GM12892 (cell line): ENCODE data around the gene BMERB1.
"Not testable (repeated sequence)": the region's sequence is repeated elsewhere in the genome, so short reads cannot be mapped to it uniquely, and the experiment has no call there.

Experiments
- POLR2A ChIP-seq: IDR thresholded peaks from 2 replicates; pipeline ENCODE4 v1.6.1; 2011; ENCODE audit warnings: low read depth, low read length, control low read depth
- POLR2AphosphoS5 ChIP-seq: IDR thresholded peaks from 2 replicates; pipeline ENCODE4 v1.6.1; 2011; ENCODE audit warnings: low read depth, low read length, control low read depth

- TF ChIP-seq POLR2A, POLR2AphosphoS5: not testable (repeated sequence)
Measured at GRCh38 chr16:15409476-15409875, 24.9 kb upstream of the BMERB1 start.
